Activated T-cell treated with anti-CD3 and anti-CD28 coated beads for 24 hours (primary cell): ENCODE results near the gene DCDC2C.

Experiments used
- DNase-seq: peaks from one replicate; pipeline ENCODE4 v3.0.0-alpha.2; 2020; ENCODE audit warnings: low read depth

Gene DCDC2C

GRCh38 chr2:3743951-3744555, 40.7 kb downstream of the DCDC2C start:
- no peak for DNase-seq

GRCh38 chr2:3745920-3746319, 42.5 kb downstream of the DCDC2C start:
- DNase-seq: no peak

GRCh38 chr2:3747032-3747654, 43.8 kb downstream of the DCDC2C start:
- no peak for DNase-seq

- DNase-seq: no peak
Measured at GRCh38 chr2:3747826-3748225, 44.5 kb downstream of the DCDC2C start.

GRCh38 chr2:3749201-3749600, 45.8 kb downstream of the DCDC2C start:
- no peak for DNase-seq

GRCh38 chr2:3751251-3751650, 47.9 kb downstream of the DCDC2C start:
- DNase-seq: no peak

- DNase-seq: no peak
Measured at GRCh38 chr2:3751806-3752205, 48.4 kb downstream of the DCDC2C start.

GRCh38 chr2:3752376-3752775, 49.0 kb downstream of the DCDC2C start:
- no peak for DNase-seq

GRCh38 chr2:3753561-3753960, 50.2 kb downstream of the DCDC2C start:
- DNase-seq: no peak

- no peak for DNase-seq
Measured at GRCh38 chr2:3754280-3754679, 50.9 kb downstream of the DCDC2C start.

- DNase-seq: no peak
Measured at GRCh38 chr2:3754795-3755194, 51.4 kb downstream of the DCDC2C start.

GRCh38 chr2:3755277-3755676, 51.9 kb downstream of the DCDC2C start:
- no peak for DNase-seq

- DNase-seq: no peak
Measured at GRCh38 chr2:3756306-3756705, 52.9 kb downstream of the DCDC2C start.

- DNase-seq: no peak
Measured at GRCh38 chr2:3758906-3759305, 55.5 kb downstream of the DCDC2C start.

GRCh38 chr2:3759331-3759730, 56.0 kb downstream of the DCDC2C start:
- no peak for DNase-seq

- no peak for DNase-seq
Measured at GRCh38 chr2:3759761-3760160, 56.4 kb downstream of the DCDC2C start.

- DNase-seq: no peak
Measured at GRCh38 chr2:3761272-3761671, 57.9 kb downstream of the DCDC2C start.

- DNase-seq: no peak
Measured at GRCh38 chr2:3762771-3763447, 59.5 kb downstream of the DCDC2C start.

GRCh38 chr2:3766824-3767223, 63.4 kb downstream of the DCDC2C start:
- DNase-seq: no peak

GRCh38 chr2:3768960-3769765, 65.8 kb downstream of the DCDC2C start:
- DNase-seq: no peak

- DNase-seq: no peak
Measured at GRCh38 chr2:3769766-3770165, 66.4 kb downstream of the DCDC2C start.

- no peak for DNase-seq
Measured at GRCh38 chr2:3770724-3771415, 67.5 kb downstream of the DCDC2C start.
